Transverse colon (tissue), 4 donors: ENCODE data around the gene COMMD7. TPM values are rescaled to one million over a fixed set of nuclear protein-coding genes. Genes with fewer than 3 reads are reported as not detected.
"Not testable (repeated sequence)": the region's sequence is repeated elsewhere in the genome, so short reads cannot be mapped to it uniquely, and the experiment has no call there.

Experiments
- DNase-seq: peaks from one replicate; pipeline ENCODE4 v3.0.0-alpha.2; 2019
- H3K27ac ChIP-seq, 4 donors: fragments of 200-600 bp; sonication (generic); 2 replicates each; pipeline ENCODE4 v1.5.1; 2016 to 2018; ENCODE audit warnings: inconsistent platforms in 4 of 4
- H3K27me3 ChIP-seq: fragments of 200-600 bp; sonication (generic); 2 replicates; pipeline ENCODE4 v1.5.1; 2017; ENCODE audit warnings: inconsistent platforms
- H3K36me3 ChIP-seq, 4 donors: fragments of 200-600 bp; sonication (generic); 2 replicates each; pipeline ENCODE4 v1.5.1; 2017 to 2019; ENCODE audit warnings: inconsistent platforms in 4 of 4
- H3K4me1 ChIP-seq, 4 donors: fragments of 200-600 bp; sonication (generic); 2 replicates each; pipeline ENCODE4 v1.5.1; 2017 to 2020; ENCODE audit warnings: inconsistent platforms in 4 of 4
- H3K4me3 ChIP-seq, 4 donors: fragments of 200-600 bp; sonication (generic); 1 replicate in 1 of 4; 2 replicates in 3 of 4; pipeline versions ENCODE4 v1.5.1 to v1.6.1; 2017 to 2019; ENCODE audit warnings: inconsistent platforms in 4 of 4
- H3K9me3 ChIP-seq, 2 donors: fragments of 200-600 bp; sonication (generic); 2 replicates each; pipeline ENCODE4 v1.5.1; 2017 to 2019; ENCODE audit warnings: inconsistent platforms in 2 of 2
- CTCF ChIP-seq, 5 experiments: fragments of 200-600 bp in 3 of 5; fragments of 450-650 bp in 2 of 5; sonication (generic) in 3 of 5; IDR thresholded peaks; 1 replicate in 2 of 5; 2 replicates in 3 of 5; pipeline ENCODE4 v1.5.1; 2016 to 2017; ENCODE audit warnings: antibody characterized with exemption in 5 of 5, inconsistent platforms in 3 of 5, mild to moderate bottlenecking in 2 of 5, moderate library complexity in 1 of 5
- EP300 ChIP-seq: sonication (generic); formaldehyde crosslinking; IDR thresholded peaks from one replicate; pipeline ENCODE4 v1.6.1; 2017; ENCODE audit warnings: antibody characterized with exemption, low read depth
- POLR2A ChIP-seq: fragments of 450-650 bp; IDR thresholded peaks from one replicate; pipeline ENCODE4 v1.6.1; 2016; ENCODE audit warnings: antibody characterized with exemption, mild to moderate bottlenecking, moderate library complexity
- POLR2AphosphoS5 ChIP-seq, 3 donors: sonication (generic); formaldehyde crosslinking; IDR thresholded peaks; one replicate each; pipeline ENCODE4 v1.6.1; 2016; ENCODE audit warnings: antibody characterized with exemption in 3 of 3
- WGBS, 2 donors: methylation state at CpG; one replicate each; pipeline ENCODE4 v1.1.5; 2018; ENCODE audit warnings: low coverage in 1 of 2; 5-methylcytosine and 5-hydroxymethylcytosine counted together
- in situ Hi-C, 4 donors: fragments of 200-750 bp; cut with MboI; loops; one replicate each; pipeline versions ENCODE4 v1.15.0 to v1.15.1; 2017; ENCODE audit warnings: low sequenced_read_pairs in 3 of 4, low pct_ligation_motif_present in 1 of 4, low pct_unique_long_range_greater_than_20kb in 1 of 4
- intact Hi-C: fragments of 100-400 bp; cut with DNase I; formaldehyde crosslinking; loops from one replicate; pipeline ENCODE4 v1.15.1; 2023; ENCODE audit warnings: low total_unique reads
- total RNA-seq, 4 donors: library from RNA; depleted of rRNA; stranded (reverse); fragments of >200 nt; gene quantifications; one replicate each; pipeline ENCODE4 v1.1.0, GENCODE V29; 2016

Gene COMMD7
- total RNA-seq, 4 donors from 2014 or later, result 14.3 to 24.8 (median 20.2) TPM

GRCh38 chr20:32695089-32695488 is 48.2 kb downstream of the COMMD7 start:
- TF ChIP-seq POLR2A (no peak), EP300 (no peak), CTCF (IDR thresholded peaks at IDR 0.05) (no peak), POLR2AphosphoS5 (IDR thresholded peaks at IDR 0.05) (no peak)
- H3K36me3 ChIP-seq, result no peaks in the 10 kb centered on the region
- no peaks in the 10 kb centered on the region for H3K27me3 ChIP-seq
- in situ Hi-C loops, result no loop called here
- H3K4me1 ChIP-seq, result no peaks in the 10 kb centered on the region
- no peak overlapping the region for H3K4me3 ChIP-seq
- H3K9me3 ChIP-seq, result no peaks in the 10 kb centered on the region
- intact Hi-C loops, result no loop called here
- H3K27ac ChIP-seq, result no peak overlapping the region
- DNase-seq, result no peak

GRCh38 chr20:32688966-32689365 is 54.3 kb downstream of the COMMD7 start:
- H3K27me3 ChIP-seq, H3K9me3 ChIP-seq, in situ Hi-C loops, H3K36me3 ChIP-seq, intact Hi-C loops, DNase-seq, H3K4me3 ChIP-seq, H3K27ac ChIP-seq, H3K4me1 ChIP-seq: not testable (repeated sequence)
- 80 to 89% methylated on average over 1 of the region's 1 CpG for WGBS, 2 donors

GRCh38 chr20:32687180-32687532 is 56.1 kb downstream of the COMMD7 start:
- Histone ChIP-seq H3K4me3 (no peak overlapping the region), H3K27ac (no peak overlapping the region), H3K27me3 (no peaks in the 10 kb centered on the region), H3K4me1 (peaks cover 0 to 8% (median 0%) of the 10 kb centered on the region in 4 donors), H3K9me3 (no peaks in the 10 kb centered on the region), H3K36me3 (no peaks in the 10 kb centered on the region)
- in situ Hi-C loops (no loop called here), intact Hi-C loops (no loop called here)
- TF ChIP-seq POLR2AphosphoS5 (IDR thresholded peaks at IDR 0.05), result no peak
- no peak for TF ChIP-seq EP300
- TF ChIP-seq POLR2A, result no peak
- TF ChIP-seq CTCF (IDR thresholded peaks at IDR 0.05), result no peak
- no peak for DNase-seq
- 92 to 94% methylated on average over 7 to 9 of the region's 9 CpGs for WGBS, 2 donors

- in situ Hi-C loops (no loop called here), intact Hi-C loops (no loop called here)
- 92 to 93% methylated on average over 7 to 10 of the region's 10 CpGs for WGBS, 2 donors
- H3K9me3 ChIP-seq, result no peaks in the 10 kb centered on the region
- no peak for TF ChIP-seq CTCF (IDR thresholded peaks at IDR 0.05)
- TF ChIP-seq POLR2AphosphoS5 (IDR thresholded peaks at IDR 0.05), result no peak
- no peak for TF ChIP-seq POLR2A
- no peak for TF ChIP-seq EP300
- DNase-seq, result no peak
- no peaks in the 10 kb centered on the region for H3K36me3 ChIP-seq
- no peaks in the 10 kb centered on the region for H3K27me3 ChIP-seq
- H3K4me3 ChIP-seq, result no peak overlapping the region
- no peak overlapping the region for H3K27ac ChIP-seq
- peaks cover 0 to 8% (median 0%) of the 10 kb centered on the region in 4 donors for H3K4me1 ChIP-seq
These were observed 56.6 kb downstream of the COMMD7 start for GRCh38 chr20:32686530-32687179.
